Esophagus squamous epithelium (tissue), 4 donors: ENCODE data around the gene ZNF850.

Source experiments
- CTCF ChIP-seq, 6 experiments: fragments of 450-650 bp in 4 of 6; fragments of 200-600 bp in 2 of 6; sonication (generic) in 2 of 6; IDR thresholded peaks; one replicate each; pipeline ENCODE4 v1.5.1; 2016 to 2019; ENCODE audit warnings: antibody characterized with exemption in 6 of 6, mild to moderate bottlenecking in 4 of 6, moderate library complexity in 4 of 6
- POLR2A ChIP-seq, 4 donors: fragments of 450-650 bp; IDR thresholded peaks; one replicate each; pipeline ENCODE4 v1.6.1; 2017; ENCODE audit warnings: antibody characterized with exemption in 4 of 4, mild to moderate bottlenecking in 4 of 4, moderate library complexity in 3 of 4

GRCh38 chr19:36775768-36776167, 3.2 kb upstream of the ZNF850 start:
- TF ChIP-seq CTCF (IDR thresholded peaks at IDR 0.05), result no peak
- TF ChIP-seq POLR2A (IDR thresholded peaks at IDR 0.05), result no peak
